K562 (cell line): ENCODE results near the gene GAB2. TPM values are rescaled to one million over a fixed set of nuclear protein-coding genes. Genes with fewer than 3 reads are reported as not detected.

Source experiments
- ADNP ChIP-seq: fragments of 200-800 bp; sonication (Bioruptor generic); IDR thresholded peaks from 2 replicates; pipeline ENCODE4 v1.6.1; 2016; ENCODE audit warnings: missing genetic modification characterization, missing compliant biosample characterization
- CCNT2 ChIP-seq: IDR thresholded peaks from 2 replicates; pipeline ENCODE4 v1.6.1; 2011; ENCODE audit warnings: borderline replicate concordance, low read depth, mild to moderate bottlenecking, moderate library complexity, mixed read lengths, low read length; ENCODE audit not compliant: insufficient read length; ENCODE audit errors: extremely low read depth
- ELF4 ChIP-seq: fragments of 450-650 bp; formaldehyde crosslinking; IDR thresholded peaks from 2 replicates; pipeline ENCODE4 v1.4.0; 2022; ENCODE audit warnings: missing genetic modification characterization
- EP300 ChIP-seq: IDR thresholded peaks from 2 replicates; pipeline ENCODE4 v1.6.1; 2012; ENCODE audit warnings: low read length, improper control_type of control experiment
- HDAC1 ChIP-seq, 2 experiments: fragments of 450-650 bp; IDR thresholded peaks; 2 replicates each; pipeline ENCODE4 v1.6.1; 2016 to 2017; ENCODE audit warnings: inconsistent platforms in 1 of 2, mild to moderate bottlenecking in 1 of 2, moderate library complexity in 1 of 2
- NR2C2 ChIP-seq, 2 experiments: fragments of 200-800 bp in 1 of 2; sonication (Bioruptor generic) in 1 of 2; sonication (generic) in 1 of 2; formaldehyde crosslinking in 1 of 2; IDR thresholded peaks; 2 replicates each; pipeline versions ENCODE4 v1.6.1 to v1.8.0; 2016 to 2022; ENCODE audit warnings: mild to moderate bottlenecking in 1 of 2, missing compliant biosample characterization in 1 of 2, missing genetic modification characterization in 1 of 2, missing genetic modification reagents in 1 of 2
- PHF21A ChIP-seq: fragments of 450-650 bp; IDR thresholded peaks from 2 replicates; pipeline ENCODE4 v1.6.1; 2017; ENCODE audit warnings: low read depth, borderline replicate concordance
- SMC3 ChIP-seq: conservative IDR thresholded peaks from 2 replicates; pipeline ENCODE4 v1.6.1; 2011; ENCODE audit warnings: low read depth, low read length, improper control_type of control experiment; ENCODE audit not compliant: insufficient read depth
- ZNF41 ChIP-seq: fragments of 250-450 bp; sonication (Bioruptor Pico); conservative IDR thresholded peaks from 2 replicates; pipeline ENCODE4 v1.4.0; 2020; ENCODE audit warnings: mild to moderate bottlenecking
- polyA plus RNA-seq, 8 experiments: library from polyadenylated mRNA; depleted of rRNA in 4 of 8; stranded (reverse) in 5 of 8; unstranded in 3 of 8; fragments of >200 nt; fragmentation: Nextera tagmentation in 2 of 8; fragmentation: Illumina TruSeq in 1 of 8; extraction: Ambion mirVana in 2 of 8; extraction: Trizol in 1 of 8; gene quantifications; 2 replicates each; pipeline versions ENCODE4 v1.2.1 to v1.2.3, GENCODE V29; 2011 to 2014; ENCODE audit warnings: inconsistent platforms in 1 of 8, missing spikeins in 1 of 8
- total RNA-seq, 7 experiments: library from RNA; depleted of rRNA in 6 of 7; stranded (reverse); fragments of >200 nt in 6 of 7; fragmentation: Illumina TruSeq in 2 of 7; extraction: Trizol in 2 of 7; gene quantifications; 2 replicates each; pipeline versions ENCODE4 v1.2.1 to v1.2.3, GENCODE V29; 2011 to 2021; ENCODE audit warnings: low replicate concordance in 1 of 7
- TF ChIP-seq, protein P1 (sequence below), 3 experiments: fragments of 200-800 bp in 1 of 3; sonication (Bioruptor generic) in 1 of 3; sonication (generic) in 1 of 3; formaldehyde crosslinking in 1 of 3; IDR thresholded peaks; 2 replicates each; pipeline versions ENCODE4 v1.6.1 to v1.8.0; 2016 to 2022; ENCODE audit warnings: mild to moderate bottlenecking in 2 of 3, missing compliant biosample characterization in 2 of 3, missing genetic modification characterization in 2 of 3, missing genetic modification reagents in 1 of 3

GAB2 gene
- total and polyA plus RNA-seq, 9 of the 15 experiments (the other 6 are each of a cell fraction or from before 2014, with no cell fraction given): 2.3 to 35.2 (median 16.1) TPM

DNA sequence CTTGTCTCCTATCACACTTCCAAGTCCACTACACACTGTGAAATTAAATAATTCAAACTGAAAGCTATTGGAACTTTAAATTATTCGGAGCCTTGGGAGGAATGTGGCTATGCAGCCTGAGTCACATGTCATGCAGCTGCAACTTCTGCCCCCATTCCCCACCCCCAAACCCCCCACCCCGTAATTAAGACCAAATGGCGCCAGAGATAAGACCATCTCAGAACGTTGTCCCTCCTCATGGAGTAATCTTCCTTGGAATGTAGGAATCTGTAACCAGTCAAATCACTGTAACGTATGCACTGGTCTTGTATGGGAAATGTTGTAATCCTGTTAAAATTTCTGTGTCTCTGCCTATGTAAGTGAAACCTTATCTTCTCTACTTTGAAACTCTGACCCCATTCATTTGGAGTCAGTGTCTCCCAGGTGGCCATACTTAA is 37.0 kb downstream of the GAB2 start (continued):
- TF ChIP-seq ADNP (tag) (peak; percentile 23; the same call in 1 of the 2 replicates), NR2C2 (CRISPR knock-in tag; IDR thresholded peaks at IDR 0.05) (no peak), NR2C2 (tag; IDR thresholded peaks at IDR 0.05) (peak; percentile 29; the same call in 1 of the 2 replicates), PHF21A (no peak), ZNF41 (CRISPR knock-in tag) (no peak), ELF4 (no peak), EP300 (peak; percentile 48; the same call in 1 of the 2 replicates), CCNT2 (peak; percentile 16), SMC3 (no peak), HDAC1 (IDR thresholded peaks at IDR 0.05) (peak in 1 of 2 experiments; percentile 85; a peak in 2 of 4 replicates)
- TF ChIP-seq, protein P1, sequence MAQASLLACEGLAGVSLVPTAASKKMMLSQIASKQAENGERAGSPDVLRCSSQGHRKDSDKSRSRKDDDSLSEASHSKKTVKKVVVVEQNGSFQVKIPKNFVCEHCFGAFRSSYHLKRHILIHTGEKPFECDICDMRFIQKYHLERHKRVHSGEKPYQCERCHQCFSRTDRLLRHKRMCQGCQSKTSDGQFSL (CRISPR knock-in tag; IDR thresholded peaks at IDR 0.05): no peak
- TF ChIP-seq, protein P1 (tag; IDR thresholded peaks at IDR 0.05): 0 out of 4 replicates have a peak, but pooled peaks of 1 of the 2 experiments have one; percentile 39
